IgD-negative memory B cell (primary cell): ENCODE results near the gene HES3. TPM values are rescaled to one million over a fixed set of nuclear protein-coding genes. Genes with fewer than 3 reads are reported as not detected.

Source experiments
- H3K27ac Mint-ChIP-seq, 3 donors: one replicate each; pipeline ENCODE4 v1.8.0; 2020 to 2022; ENCODE audit warnings: mild to moderate bottlenecking in 3 of 3, mixed read lengths in 3 of 3, moderate library complexity in 1 of 3
- H3K27me3 Mint-ChIP-seq: one replicate; pipeline ENCODE4 v1.8.0; 2021; ENCODE audit warnings: mixed read lengths
- H3K36me3 Mint-ChIP-seq: one replicate; pipeline ENCODE4 v1.8.0; 2020; ENCODE audit warnings: mild to moderate bottlenecking, mixed read lengths
- H3K4me1 Mint-ChIP-seq, 3 donors: one replicate each; pipeline ENCODE4 v1.8.0; 2020 to 2022; ENCODE audit warnings: mixed read lengths in 3 of 3, mild to moderate bottlenecking in 1 of 3
- H3K4me3 Mint-ChIP-seq, 4 donors: one replicate each; pipeline ENCODE4 v1.8.0; 2020 to 2022; ENCODE audit warnings: mild to moderate bottlenecking in 4 of 4, mixed read lengths in 4 of 4, moderate library complexity in 3 of 4
- H3K9me3 Mint-ChIP-seq, 3 donors: one replicate each; pipeline ENCODE4 v1.8.0; 2020 to 2021; ENCODE audit warnings: mixed read lengths in 3 of 3, mild to moderate bottlenecking in 1 of 3
- polyA plus RNA-seq: library from polyadenylated mRNA; unstranded; fragments of 300-500 nt; fragmentation: Illumina TruSeq; gene quantifications from one replicate; pipeline ENCODE4 v1.2.3, GENCODE V29; 2021

HES3 gene
- not detected for polyA plus RNA-seq

DNA sequence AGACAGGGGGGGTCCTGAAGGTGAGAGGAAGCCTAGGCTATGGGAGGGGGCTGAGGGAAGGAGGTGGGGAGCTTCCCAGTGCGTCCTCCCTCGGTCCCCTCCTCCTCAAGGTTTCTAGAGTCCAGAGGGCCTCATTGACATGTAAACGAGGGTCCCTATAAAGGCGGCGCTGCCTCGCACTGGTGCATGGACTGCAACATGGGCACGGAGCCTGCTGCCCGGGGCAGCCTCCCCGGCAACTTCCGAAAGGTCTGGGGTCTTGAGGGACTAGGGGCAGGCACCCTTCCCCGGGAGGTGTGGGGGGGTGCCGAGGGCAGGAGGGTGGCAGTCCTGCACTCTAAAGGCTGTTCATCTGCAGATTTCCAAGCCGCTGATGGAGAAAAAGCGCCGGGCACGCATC is at the start of gene HES3:
HES3 (plus strand) TSS at position 187 of the 400 bp plus-strand sequence; CDS start at position 374, 187 bp downstream.
- Mint-ChIP-seq H3K36me3 (peaks cover 2% of the 10 kb centered on the region), H3K27me3 (peaks cover 41% of the 10 kb centered on the region), H3K4me3 (no peak within 1 kb of the TSS), H3K27ac (peak within 1 kb of the TSS in 1 of 3 donors; percentile 56), H3K4me1 (peaks cover 7 to 12% (median 7%) of the 10 kb centered on the region in 3 donors), H3K9me3 (peaks cover 0 to 3% (median 0%) of the 10 kb centered on the region in 3 donors)

DNA sequence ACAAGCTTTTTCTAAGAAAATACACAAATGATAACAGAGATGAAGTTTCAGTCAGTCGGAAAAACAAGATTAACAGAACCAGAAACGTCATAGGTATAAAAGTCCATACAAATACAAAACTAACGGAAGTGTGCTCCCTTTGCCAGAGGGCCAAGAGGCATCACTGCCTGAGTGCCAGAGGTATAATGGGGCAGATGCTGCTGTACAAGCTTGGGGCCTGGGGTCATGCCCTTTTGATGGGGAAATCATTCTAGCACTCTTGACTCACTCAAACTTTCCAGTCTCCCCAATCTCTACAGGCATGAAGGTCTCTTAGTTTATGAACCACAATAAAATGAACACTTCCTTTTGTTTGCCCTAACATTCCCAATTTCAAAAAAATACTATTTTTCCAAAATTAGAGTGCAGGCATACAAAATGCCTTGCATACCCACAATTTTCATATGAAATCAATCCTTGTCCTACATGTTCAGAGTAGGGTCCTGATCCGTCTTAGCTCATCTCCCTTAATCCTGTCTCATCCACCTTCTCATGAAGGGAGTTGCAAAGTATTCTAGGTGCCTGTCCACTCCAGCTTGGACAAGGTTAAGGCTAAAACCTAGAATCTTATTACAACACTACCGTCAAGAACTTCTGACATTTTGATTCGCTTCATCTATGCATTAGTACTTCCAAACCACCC is 46.1 kb upstream of the HES3 start:
- peaks cover 31 to 35% (median 35%) of the 10 kb centered on the region in 3 donors for H3K4me1 Mint-ChIP-seq
- H3K36me3 Mint-ChIP-seq, result peaks cover 4% of the 10 kb centered on the region
- H3K27ac Mint-ChIP-seq, result peak overlapping the region; percentile 79 to 86 (median 81)
- peak overlapping the region; percentile 89 to 99 (median 94) for H3K4me3 Mint-ChIP-seq
- H3K9me3 Mint-ChIP-seq, result no peaks in the 10 kb centered on the region
- no peaks in the 10 kb centered on the region for H3K27me3 Mint-ChIP-seq

GRCh38 chr1:6198646-6199297 is 45.2 kb upstream of the HES3 start:
- Mint-ChIP-seq H3K36me3 (peaks cover 4% of the 10 kb centered on the region), H3K27me3 (no peaks in the 10 kb centered on the region), H3K27ac (peak overlapping the region; percentile 79 to 86 (median 81)), H3K9me3 (no peaks in the 10 kb centered on the region), H3K4me3 (peak overlapping the region; percentile 89 to 99 (median 94)), H3K4me1 (peaks cover 31 to 34% (median 33%) of the 10 kb centered on the region in 3 donors)

- Mint-ChIP-seq H3K4me3 (peak within 1 kb of the TSS; percentile 89 to 99 (median 94)), H3K9me3 (no peaks in the 10 kb centered on the region), H3K27me3 (peaks cover 2% of the 10 kb centered on the region), H3K4me1 (peaks cover 31 to 34% (median 33%) of the 10 kb centered on the region in 3 donors), H3K36me3 (peaks cover 4% of the 10 kb centered on the region), H3K27ac (peak within 1 kb of the TSS; percentile 79 to 93 (median 86))
Observed at GRCh38 chr1:6199298-6200187, 44.4 kb upstream of the HES3 start, which contains the start of gene RPL22. TSS of gene RPL22 (minus strand) at chr1:6199595. CDS start at chr1:6199573, 22 bp downstream.

DNA sequence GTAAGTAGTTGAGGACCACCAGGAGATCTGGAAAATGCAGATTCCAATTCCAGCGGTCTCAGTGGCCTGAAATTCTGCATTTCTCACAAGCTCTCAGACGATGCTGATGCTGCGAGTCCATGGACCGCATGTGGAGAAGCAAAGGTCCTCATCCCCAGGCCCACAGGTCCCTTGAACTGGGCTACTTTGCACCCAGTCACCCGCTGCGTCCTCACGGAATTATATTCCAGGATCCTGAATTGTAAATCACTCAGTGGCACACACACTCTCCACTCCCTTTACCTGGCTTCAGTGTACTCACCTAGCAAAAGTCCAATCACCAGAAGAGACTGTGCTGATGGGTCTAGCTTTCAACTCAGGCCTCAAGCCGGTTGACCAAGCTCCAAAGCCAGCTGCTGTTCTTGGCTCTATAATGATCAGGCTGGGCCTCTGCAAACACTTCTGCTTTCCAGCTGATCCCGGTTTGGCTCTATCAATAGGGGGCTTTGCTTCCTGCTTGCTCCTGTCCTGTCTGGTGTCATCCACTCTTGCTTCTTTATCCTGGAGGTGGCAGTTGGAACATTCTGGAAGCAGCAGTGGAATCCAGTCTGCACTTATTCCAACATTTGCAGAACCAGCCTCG is 43.7 kb upstream of the HES3 start:
- Mint-ChIP-seq H3K9me3 (no peaks in the 10 kb centered on the region), H3K4me3 (peak overlapping the region; percentile 89 to 99 (median 94)), H3K27ac (peak overlapping the region; percentile 79 to 93 (median 86)), H3K27me3 (peaks cover 9% of the 10 kb centered on the region), H3K4me1 (peaks cover 31 to 36% (median 33%) of the 10 kb centered on the region in 3 donors), H3K36me3 (peaks cover 4% of the 10 kb centered on the region)

DNA sequence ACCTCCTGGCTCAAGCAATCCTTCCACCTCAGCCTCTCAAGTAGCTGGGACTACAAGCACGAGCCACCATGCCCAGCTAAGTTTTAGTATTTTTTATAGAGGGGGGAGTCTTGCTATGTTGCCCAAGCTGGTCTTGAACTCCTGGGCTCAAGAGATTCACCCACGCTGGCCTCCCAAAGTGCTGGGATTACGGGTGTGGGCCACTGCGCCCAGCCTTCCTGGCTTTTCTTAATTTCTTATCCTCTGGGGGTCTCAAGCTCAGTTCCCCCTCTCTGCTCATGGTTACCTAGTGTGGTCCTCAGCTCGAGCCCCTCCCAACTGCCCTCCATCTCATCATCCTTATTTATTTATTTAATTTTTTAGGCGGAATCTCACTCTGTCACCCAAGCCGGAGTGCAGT is 41.7 kb upstream of the HES3 start:
- Mint-ChIP-seq H3K4me3 (peak overlapping the region in 3 of 4 donors; percentile 20 to 58 (median 38)), H3K27ac (no peak overlapping the region), H3K36me3 (peaks cover 1% of the 10 kb centered on the region), H3K4me1 (peaks cover 22 to 32% (median 24%) of the 10 kb centered on the region in 3 donors), H3K9me3 (no peaks in the 10 kb centered on the region), H3K27me3 (peaks cover 13% of the 10 kb centered on the region)

DNA sequence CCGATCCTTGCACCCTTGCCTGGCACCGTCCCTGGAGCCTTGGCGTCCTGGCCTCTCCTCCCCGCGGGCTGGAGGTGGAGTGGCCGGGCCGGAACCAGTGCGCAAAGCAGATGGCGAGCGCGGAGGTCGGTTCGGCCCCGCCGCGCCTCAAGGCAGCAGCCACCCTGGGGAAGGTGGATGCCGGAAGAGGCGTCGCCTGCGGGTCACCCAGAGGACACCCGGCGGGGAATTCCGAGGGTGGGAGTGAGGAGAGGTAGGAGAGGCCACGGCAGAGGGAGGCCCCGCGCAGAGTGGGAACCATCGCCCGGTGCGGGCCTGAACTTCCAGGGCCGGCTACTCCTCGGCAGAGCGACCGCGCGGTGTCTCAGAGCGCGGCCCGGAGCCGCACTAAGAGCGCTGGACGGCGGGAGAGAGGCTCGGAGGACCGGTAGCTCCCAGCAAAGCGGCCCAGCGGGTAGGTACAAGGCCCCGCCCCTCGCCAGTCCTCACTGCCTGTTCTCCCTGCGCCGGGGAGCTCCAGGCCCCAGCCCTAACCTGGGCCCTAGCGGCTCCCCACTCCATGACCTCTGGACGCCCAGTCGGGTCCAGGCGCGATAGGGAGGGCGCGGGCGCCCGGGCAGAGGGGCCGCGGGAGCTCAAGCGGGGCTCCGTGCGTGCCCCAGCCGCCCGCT is 38.0 kb upstream of the HES3 start, which contains the start of gene RNF207:
RNF207 (plus strand) TSS at position 271 of the 671 bp plus-strand sequence. CDS start 417 bp downstream, outside the sequence.
- H3K27me3 Mint-ChIP-seq, result peaks cover 25% of the 10 kb centered on the region
- H3K27ac Mint-ChIP-seq, result no peak within 1 kb of the TSS
- no peaks in the 10 kb centered on the region for H3K9me3 Mint-ChIP-seq
- H3K4me1 Mint-ChIP-seq, result peaks cover 0 to 8% (median 1%) of the 10 kb centered on the region in 3 donors
- peak within 1 kb of the TSS; percentile 76 to 86 (median 84) for H3K4me3 Mint-ChIP-seq
- peaks cover 1% of the 10 kb centered on the region for H3K36me3 Mint-ChIP-seq

GRCh38 chr1:6206520-6206855 is 37.5 kb upstream of the HES3 start:
- H3K36me3 Mint-ChIP-seq, result peaks cover 1% of the 10 kb centered on the region
- H3K27me3 Mint-ChIP-seq, result peaks cover 25% of the 10 kb centered on the region
- H3K4me1 Mint-ChIP-seq, result peaks cover 0 to 8% (median 0%) of the 10 kb centered on the region in 3 donors
- H3K27ac Mint-ChIP-seq, result no peak overlapping the region
- H3K9me3 Mint-ChIP-seq, result no peaks in the 10 kb centered on the region
- H3K4me3 Mint-ChIP-seq, result peak overlapping the region; percentile 54 to 80 (median 68)

DNA sequence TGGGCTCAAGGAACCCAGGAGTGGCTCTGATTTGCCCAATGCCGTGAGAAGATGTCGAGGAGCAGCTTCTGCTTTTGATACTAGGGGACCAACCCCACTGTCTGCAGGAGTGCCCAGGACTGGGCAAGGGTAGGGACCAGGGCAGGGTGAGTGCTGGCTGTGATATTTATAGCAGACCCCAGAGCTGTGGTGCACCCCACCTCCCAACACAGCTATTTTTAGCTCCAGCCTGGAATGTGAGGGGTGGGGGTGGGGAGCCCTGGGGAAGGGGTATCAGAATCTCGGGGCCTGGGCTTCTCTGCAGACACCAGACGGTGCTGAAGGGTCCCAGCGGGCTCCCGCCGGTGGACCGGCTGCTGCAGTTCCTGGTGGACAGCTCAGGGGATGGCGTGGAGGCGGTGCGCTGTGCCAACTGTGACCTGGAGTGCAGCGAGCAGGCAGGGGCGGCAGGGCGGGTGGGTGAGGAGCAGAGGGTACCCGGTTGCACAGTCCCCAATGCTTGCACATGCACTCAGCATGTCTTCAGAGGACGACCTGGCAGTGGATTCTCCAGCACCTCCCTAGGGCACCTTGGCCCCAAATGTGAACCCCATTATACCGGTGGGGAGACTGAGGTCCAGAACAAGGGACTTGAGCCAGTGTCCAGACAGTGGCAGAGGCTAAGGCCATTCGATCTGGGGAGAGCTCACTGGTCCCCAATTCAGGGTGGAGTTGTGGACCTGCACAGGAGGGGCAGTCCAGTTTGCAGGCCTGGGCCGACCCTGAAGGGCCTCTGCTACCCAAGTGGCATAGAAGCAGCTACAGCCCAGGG is 36.7 kb upstream of the HES3 start:
- Mint-ChIP-seq H3K27me3 (peaks cover 30% of the 10 kb centered on the region), H3K27ac (no peak overlapping the region), H3K4me3 (peak overlapping the region; percentile 54 to 80 (median 68))

DNA sequence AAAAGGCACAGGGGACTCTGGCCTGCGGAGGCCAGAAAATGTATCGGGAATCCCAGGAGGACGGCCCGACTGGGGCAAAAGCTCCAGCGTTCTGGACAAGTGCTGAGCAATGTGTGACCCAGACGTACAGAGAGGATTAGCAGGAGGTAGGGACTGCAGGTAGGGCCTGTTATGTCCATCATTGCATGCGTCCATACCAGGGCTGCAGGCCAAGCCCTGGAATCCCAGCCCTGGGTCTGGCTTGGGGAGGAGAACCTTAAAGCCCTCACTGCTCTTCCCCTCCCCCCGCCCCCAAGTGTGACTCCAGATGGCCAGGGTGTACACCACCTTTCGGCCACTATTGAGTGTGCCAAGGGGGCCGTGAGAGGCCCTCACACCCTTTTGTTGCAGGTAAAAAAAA is 36.1 kb upstream of the HES3 start:
- Mint-ChIP-seq H3K27me3 (peaks cover 35% of the 10 kb centered on the region), H3K4me3 (peak overlapping the region in 2 of 4 donors; percentile 53 to 90), H3K36me3 (peaks cover 1% of the 10 kb centered on the region), H3K27ac (no peak overlapping the region), H3K9me3 (no peaks in the 10 kb centered on the region), H3K4me1 (peaks cover 9 to 18% (median 11%) of the 10 kb centered on the region in 3 donors)

More for the DNA sequence above, 36.7 kb upstream of the HES3 start:
- no peaks in the 10 kb centered on the region for H3K9me3 Mint-ChIP-seq
- peaks cover 1% of the 10 kb centered on the region for H3K36me3 Mint-ChIP-seq
- H3K4me1 Mint-ChIP-seq, result peaks cover 4 to 11% (median 5%) of the 10 kb centered on the region in 3 donors

- peak overlapping the region; percentile 48 to 90 (median 72) for H3K4me3 Mint-ChIP-seq
- peaks cover 1% of the 10 kb centered on the region for H3K36me3 Mint-ChIP-seq
- H3K4me1 Mint-ChIP-seq, result peaks cover 9 to 20% (median 11%) of the 10 kb centered on the region in 3 donors
- no peaks in the 10 kb centered on the region for H3K9me3 Mint-ChIP-seq
- no peak overlapping the region for H3K27ac Mint-ChIP-seq
- H3K27me3 Mint-ChIP-seq, result peaks cover 37% of the 10 kb centered on the region
Observed at GRCh38 chr1:6208723-6209660, 35.0 kb upstream of the HES3 start.
